SU-DHL-6 (cell line): ENCODE results near the gene ANK3.

Source experiments
- H2AFZ ChIP-seq: fragments of 200-600 bp; sonication (generic); 2 replicates; pipeline ENCODE4 v1.6.1; 2014; ENCODE audit warnings: low read depth, mild to moderate bottlenecking, moderate library complexity, mixed read lengths, antibody characterized with exemption, low read length; ENCODE audit not compliant: severe bottlenecking
- H3F3A ChIP-seq: fragments of 200-600 bp; shearing (Covaris generic); 2 replicates; pipeline ENCODE4 v1.6.0; 2016; ENCODE audit warnings: antibody characterized with exemption, mild to moderate bottlenecking; ENCODE audit not compliant: insufficient read depth
- H3K27ac ChIP-seq: fragments of 200-600 bp; sonication (generic); 2 replicates; pipeline ENCODE4 v1.5.1; 2016; ENCODE audit warnings: low read depth, mild to moderate bottlenecking, low read length, moderate library complexity, mixed read lengths
- H3K27me3 ChIP-seq: fragments of 200-600 bp; sonication (generic), shearing (Covaris generic); 2 replicates; pipeline ENCODE4 v1.6.0; 2014; ENCODE audit warnings: mild to moderate bottlenecking, low read length
- H3K36me3 ChIP-seq: fragments of 200-600 bp; sonication (generic); 2 replicates; pipeline ENCODE4 v1.6.1; 2014; ENCODE audit warnings: mild to moderate bottlenecking, low read length, mixed read lengths
- H3K4me2 ChIP-seq: fragments of 300-600, 200-600 bp; shearing (Covaris generic), sonication (generic); 2 replicates; pipeline ENCODE4 v1.6.0; 2014; ENCODE audit warnings: low read length, low read depth, mild to moderate bottlenecking; ENCODE audit not compliant: poor library complexity, severe bottlenecking
- H3K4me3 ChIP-seq: fragments of 200-600 bp; sonication (generic); 2 replicates; pipeline ENCODE4 v1.5.1; 2014; ENCODE audit warnings: antibody characterized with exemption, low read length, mild to moderate bottlenecking, mixed read lengths; ENCODE audit not compliant: insufficient read depth, poor library complexity, severe bottlenecking
- H3K79me2 ChIP-seq: fragments of 200-600 bp; sonication (generic); 2 replicates; pipeline ENCODE4 v1.6.1; 2014; ENCODE audit warnings: mild to moderate bottlenecking, low read length, moderate library complexity; ENCODE audit not compliant: insufficient read depth
- H3K9ac ChIP-seq: fragments of 200-600 bp; sonication (generic); 2 replicates; pipeline ENCODE4 v1.7.0; 2014; ENCODE audit warnings: mild to moderate bottlenecking, low read length
- H3K9me2 ChIP-seq: fragments of 200-600 bp; sonication (generic); replicated peaks from 2 replicates; pipeline ENCODE4 v1.6.1; 2014; ENCODE audit warnings: low read length; ENCODE audit not compliant: insufficient read depth
- H3K9me3 ChIP-seq: fragments of 200-600 bp; sonication (generic); 2 replicates; pipeline ENCODE4 v1.6.1; 2014; ENCODE audit warnings: low read length, mixed read lengths; ENCODE audit not compliant: insufficient read depth
- H4K20me1 ChIP-seq: fragments of 200-600 bp; sonication (generic); 2 replicates; pipeline ENCODE4 v1.6.1; 2014; ENCODE audit warnings: low read depth, mild to moderate bottlenecking, antibody characterized with exemption, low read length, moderate library complexity, mixed read lengths
- CTCF ChIP-seq: fragments of 200-600 bp; sonication (generic); IDR thresholded peaks from one replicate; pipeline ENCODE4 v1.5.1; 2017; ENCODE audit warnings: antibody characterized with exemption, mild to moderate bottlenecking, low read length, moderate library complexity; ENCODE audit not compliant: insufficient read depth, poor library complexity, severe bottlenecking
- EZH2phosphoT487 ChIP-seq: fragments of 200-600 bp; sonication (generic), shearing (Covaris generic); conservative IDR thresholded peaks from 2 replicates; pipeline ENCODE4 v1.6.1; 2018; ENCODE audit warnings: mild to moderate bottlenecking, antibody characterized with exemption, low read length, moderate library complexity, mixed read lengths

Gene ANK3

DNA sequence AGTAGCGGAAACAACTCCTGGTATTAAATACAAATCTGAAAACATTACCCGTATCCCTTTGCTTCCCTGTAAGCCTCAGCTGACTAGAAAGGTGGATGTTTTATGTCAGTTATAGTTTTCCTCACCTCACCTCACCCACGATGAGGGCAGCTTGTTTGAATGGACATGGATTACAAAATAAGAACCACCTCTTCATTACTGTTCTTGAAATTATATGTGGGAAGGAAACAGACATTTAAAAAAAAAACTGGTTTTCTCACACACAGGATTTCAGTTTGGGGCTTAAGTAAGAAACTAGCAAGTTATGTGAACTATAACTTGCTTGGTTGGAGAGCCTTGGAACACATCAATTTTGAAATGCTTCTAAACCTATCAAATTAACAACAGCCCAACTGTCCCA, 250.4 kb downstream of the ANK3 start:
- H3K9me3 ChIP-seq, result no peaks in the 10 kb centered on the region
- no peak overlapping the region for H2AFZ ChIP-seq
- no peaks in the 10 kb centered on the region for H4K20me1 ChIP-seq
- H3K36me3 ChIP-seq, result no peaks in the 10 kb centered on the region
- no peak overlapping the region for H3K4me2 ChIP-seq
- H3K79me2 ChIP-seq, result no peaks in the 10 kb centered on the region
- no peaks in the 10 kb centered on the region for H3F3A ChIP-seq
- no peak overlapping the region for H3K4me3 ChIP-seq
- no peaks in the 10 kb centered on the region for H3K27me3 ChIP-seq
- no peak overlapping the region for H3K9ac ChIP-seq
- H3K9me2 ChIP-seq, result no peaks in the 10 kb centered on the region
- H3K27ac ChIP-seq, result no peak overlapping the region
- no peak for TF ChIP-seq CTCF
- TF ChIP-seq EZH2phosphoT487, result no peak

- Histone ChIP-seq H3K9me3 (no peaks in the 10 kb centered on the region), H3K9ac (no peak overlapping the region), H2AFZ (no peak overlapping the region), H3F3A (no peaks in the 10 kb centered on the region), H3K79me2 (no peaks in the 10 kb centered on the region), H3K36me3 (no peaks in the 10 kb centered on the region), H3K27me3 (no peaks in the 10 kb centered on the region), H3K4me2 (no peak overlapping the region), H4K20me1 (no peaks in the 10 kb centered on the region), H3K27ac (no peak overlapping the region), H3K4me3 (no peak overlapping the region), H3K9me2 (no peaks in the 10 kb centered on the region)
- TF ChIP-seq CTCF (no peak), EZH2phosphoT487 (no peak)
Measured at GRCh38 chr10:60138842-60139241, 250.8 kb downstream of the ANK3 start.

GRCh38 chr10:60138026-60138425, 251.6 kb downstream of the ANK3 start:
- no peaks in the 10 kb centered on the region for H3K9me2 ChIP-seq
- no peak overlapping the region for H3K27ac ChIP-seq
- H3K4me3 ChIP-seq, result no peak overlapping the region
- no peaks in the 10 kb centered on the region for H3K36me3 ChIP-seq
- H4K20me1 ChIP-seq, result no peaks in the 10 kb centered on the region
- no peak overlapping the region for H3K4me2 ChIP-seq
- H3K9ac ChIP-seq, result no peak overlapping the region
- no peak overlapping the region for H2AFZ ChIP-seq
- no peaks in the 10 kb centered on the region for H3K79me2 ChIP-seq
- TF ChIP-seq CTCF (no peak), EZH2phosphoT487 (no peak)
- no peaks in the 10 kb centered on the region for H3K27me3 ChIP-seq
- H3F3A ChIP-seq, result no peaks in the 10 kb centered on the region
- no peaks in the 10 kb centered on the region for H3K9me3 ChIP-seq
